HG02938 (cell line): ENCODE results near the gene HSH2D.

Experiments
- ATAC-seq: cut with Tn5 transposase; IDR thresholded peaks from one replicate; pipeline ENCODE4 v1.9.1; 2021; ENCODE audit warnings: mild to moderate bottlenecking, moderate library complexity; ENCODE audit not compliant: unreplicated experiment

HSH2D gene

DNA sequence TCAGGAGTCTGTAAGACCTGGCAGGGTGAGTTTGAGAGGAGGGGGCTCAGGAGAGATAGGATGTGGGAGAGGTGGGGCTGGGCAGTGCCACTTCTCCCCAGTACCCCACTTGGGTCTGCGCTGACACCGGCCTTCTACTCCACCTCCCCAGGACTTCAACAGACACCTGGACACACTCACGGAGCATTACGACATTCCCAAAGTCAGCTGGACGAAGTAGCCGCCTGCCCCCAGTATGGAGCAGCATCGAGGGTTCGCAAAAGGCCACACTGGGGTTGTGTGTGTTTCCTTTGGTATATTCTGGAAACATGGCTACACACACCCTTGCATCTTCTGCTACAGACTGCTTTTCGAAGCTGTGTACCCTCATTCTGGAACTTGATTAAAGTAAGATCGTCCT is 47.3 kb downstream of the HSH2D start:
- no peak for ATAC-seq

GRCh38 chr19:16191216-16191908 is 47.9 kb downstream of the HSH2D start:
- ATAC-seq = no peak

- no peak for ATAC-seq
These were observed 50.0 kb downstream of the HSH2D start for GRCh38 chr19:16193466-16193865.

- ATAC-seq = no peak
These were observed 53.7 kb downstream of the HSH2D start for GRCh38 chr19:16197188-16197621.

DNA sequence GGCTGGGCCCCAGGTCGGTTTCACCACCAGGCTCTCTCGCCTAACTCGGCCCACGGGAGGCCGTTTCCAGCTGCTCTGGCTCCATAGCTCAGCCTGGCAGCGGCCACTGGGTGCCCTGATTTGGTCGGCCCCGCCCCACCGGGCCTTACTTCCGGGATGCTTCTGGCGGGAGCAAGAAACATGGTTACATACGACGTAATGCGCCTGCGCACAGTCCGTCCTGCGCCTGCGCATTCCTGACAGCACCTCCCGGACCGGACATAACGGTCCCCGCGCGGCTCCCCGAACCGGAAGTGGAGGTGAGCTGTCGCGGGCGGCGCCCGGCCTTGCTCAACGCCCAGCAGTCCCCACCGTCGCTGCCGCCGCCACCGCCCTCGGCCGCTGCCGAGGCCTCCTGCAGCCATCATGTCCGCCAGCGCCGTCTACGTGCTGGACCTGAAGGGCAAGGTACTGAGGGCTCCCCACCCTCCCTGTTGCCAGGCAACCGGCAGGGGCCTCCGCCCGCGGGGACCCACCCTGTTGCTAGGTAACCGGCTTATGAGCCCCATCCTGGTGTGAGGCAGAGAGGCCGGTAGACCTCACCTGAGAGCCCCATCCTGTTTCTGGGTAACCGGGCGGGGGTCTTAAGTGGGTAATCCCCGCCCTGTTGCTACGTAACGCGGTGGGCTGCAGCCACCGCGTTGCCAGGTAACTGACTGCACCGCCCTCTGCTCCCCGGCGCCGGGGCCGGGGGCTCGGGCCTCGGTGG is 54.3 kb downstream of the HSH2D start, which contains the start of gene AP1M1:
Gene AP1M1 (plus strand): TSS at position 290 of the 748 bp plus-strand sequence. CDS start 116 bp downstream, at position 406.
- peak; percentile 77 for ATAC-seq

- ATAC-seq = peak; percentile 9
These were observed 54.8 kb downstream of the HSH2D start for GRCh38 chr19:16198370-16198651.

GRCh38 chr19:16199275-16199932 is 55.9 kb downstream of the HSH2D start:
- ATAC-seq = no peak

GRCh38 chr19:16200038-16201010 is 56.8 kb downstream of the HSH2D start:
- no peak for ATAC-seq

DNA sequence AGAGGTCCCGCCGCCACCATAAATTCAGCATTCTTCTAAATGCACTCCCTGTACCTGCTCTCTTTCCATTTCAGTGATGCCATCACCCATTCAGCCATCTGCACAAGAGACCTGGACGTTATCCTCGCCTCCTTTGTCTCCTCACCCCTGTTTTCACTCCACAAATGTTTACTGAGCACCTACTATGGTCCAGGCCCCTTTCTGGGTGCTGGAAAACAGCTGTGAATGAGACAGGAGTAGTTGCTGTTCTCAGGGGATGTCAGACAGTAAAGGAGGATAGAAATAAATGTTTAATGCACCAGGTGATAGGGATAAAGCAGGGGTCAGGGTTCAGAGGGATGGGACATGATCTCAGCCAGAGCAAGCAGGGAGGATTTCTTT is 57.5 kb downstream of the HSH2D start:
- no peak for ATAC-seq

DNA sequence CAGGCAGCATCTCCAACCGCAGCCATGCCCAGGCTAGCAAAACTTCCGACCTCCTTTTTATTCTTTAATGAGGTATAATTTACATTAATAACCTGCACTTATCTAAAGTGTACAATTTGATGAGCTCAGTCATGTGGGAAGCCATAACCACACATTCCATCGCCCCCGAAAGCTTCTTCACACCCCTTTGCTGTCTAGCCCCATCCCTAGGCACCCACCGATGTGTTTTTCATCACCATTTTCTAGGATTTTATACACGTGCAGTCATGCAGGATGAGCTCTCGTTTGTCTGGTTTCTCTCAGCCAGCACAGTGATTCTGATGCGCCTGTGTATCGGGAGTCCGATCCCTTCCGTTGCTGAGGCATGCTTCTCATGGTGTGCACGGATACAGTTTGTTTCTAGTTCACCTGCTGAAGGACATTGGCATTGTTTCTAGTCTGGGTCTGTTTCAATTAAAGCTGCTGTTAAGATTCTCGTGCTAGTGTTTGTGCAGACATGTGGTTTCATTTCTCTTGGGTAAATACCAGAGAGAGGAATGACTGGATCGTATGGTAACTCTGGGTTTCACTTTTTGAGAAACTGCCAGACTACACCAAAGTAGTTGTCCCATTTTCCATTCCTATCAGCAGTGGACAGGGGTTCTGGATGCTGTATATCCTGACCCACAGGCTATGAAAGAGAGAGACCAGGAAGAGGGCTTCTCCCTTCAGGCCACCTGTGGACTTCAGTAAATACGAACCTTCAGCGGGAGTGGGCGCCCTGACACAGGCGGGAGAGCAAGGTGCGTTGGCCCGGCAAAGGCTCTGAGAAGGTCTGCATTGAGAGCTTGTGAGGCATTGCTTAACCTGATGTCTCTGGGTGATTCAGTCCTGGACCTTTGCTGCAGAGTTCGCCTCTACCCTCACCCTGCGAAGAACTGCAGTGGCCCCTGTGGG is 59.1 kb downstream of the HSH2D start:
- no peak for ATAC-seq

DNA sequence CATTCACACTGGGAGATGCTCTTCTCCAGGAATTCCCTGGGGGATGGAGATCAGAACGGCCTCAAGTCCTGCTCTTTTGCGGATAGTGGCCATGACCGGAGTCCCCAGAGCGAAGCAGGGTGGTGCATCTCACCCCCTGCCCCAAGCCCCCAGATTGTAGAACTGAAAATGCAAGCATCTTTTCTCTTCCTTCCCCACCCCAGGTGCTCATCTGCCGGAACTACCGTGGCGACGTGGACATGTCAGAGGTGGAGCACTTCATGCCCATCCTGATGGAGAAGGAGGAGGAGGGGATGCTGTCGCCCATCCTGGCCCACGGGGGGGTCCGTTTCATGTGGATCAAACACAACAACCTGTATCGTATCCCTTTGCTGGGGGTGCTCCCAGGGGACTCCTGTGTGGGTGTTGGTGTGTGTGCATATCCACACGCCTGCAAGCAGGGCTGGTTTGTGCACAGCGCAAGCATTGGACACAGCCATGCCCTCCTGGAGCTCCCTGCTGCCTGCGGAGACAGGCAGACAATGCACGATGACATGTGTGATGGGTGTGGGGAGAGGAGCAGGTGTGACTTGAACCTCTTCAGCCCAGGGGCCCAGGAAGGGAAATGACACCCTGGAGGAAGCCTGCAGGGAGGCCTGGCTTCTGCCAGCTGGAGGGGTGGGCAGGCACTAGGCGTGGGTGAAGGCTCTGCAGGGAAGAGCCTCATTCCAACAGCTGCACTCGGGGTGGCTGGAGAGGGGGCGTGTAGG is 59.9 kb downstream of the HSH2D start:
- no peak for ATAC-seq

- ATAC-seq = no peak
These were observed 60.5 kb downstream of the HSH2D start for GRCh38 chr19:16204005-16204294.

GRCh38 chr19:16205205-16206045 is 61.9 kb downstream of the HSH2D start:
- ATAC-seq = no peak

DNA sequence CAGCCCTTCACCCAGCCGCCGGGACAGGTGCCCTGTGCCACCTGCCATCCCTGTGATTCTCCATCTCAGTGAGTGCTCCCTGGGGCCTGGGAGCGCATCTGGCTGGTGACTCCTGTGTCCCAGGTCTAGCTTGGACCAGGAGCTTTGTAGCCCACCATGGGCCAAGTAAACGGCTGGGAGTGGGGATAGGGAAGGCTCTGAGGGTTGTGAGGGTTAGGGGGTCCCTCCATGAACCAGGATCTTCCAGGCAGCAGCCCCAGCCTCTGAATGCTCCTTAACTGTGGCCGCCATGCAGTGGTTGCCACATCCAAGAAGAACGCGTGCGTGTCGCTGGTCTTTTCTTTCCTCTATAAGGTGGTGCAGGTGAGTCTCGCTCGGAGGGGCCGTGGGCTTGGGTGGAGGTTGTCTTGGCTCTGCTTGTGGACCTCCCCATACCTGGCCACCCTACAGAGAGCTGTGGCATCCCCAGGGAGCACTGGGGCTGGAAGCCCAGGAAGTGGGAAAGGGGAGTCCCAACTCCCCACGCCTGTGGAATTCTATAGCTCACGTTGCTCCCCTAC is 62.6 kb downstream of the HSH2D start:
- ATAC-seq = no peak

GRCh38 chr19:16206637-16207036 is 63.2 kb downstream of the HSH2D start:
- no peak for ATAC-seq

- ATAC-seq = no peak
These were observed 63.6 kb downstream of the HSH2D start for GRCh38 chr19:16207063-16207462.

GRCh38 chr19:16207490-16208025 is 64.1 kb downstream of the HSH2D start:
- no peak for ATAC-seq
